Measurements from ENCODE around the gene PPFIBP1.

DNA sequence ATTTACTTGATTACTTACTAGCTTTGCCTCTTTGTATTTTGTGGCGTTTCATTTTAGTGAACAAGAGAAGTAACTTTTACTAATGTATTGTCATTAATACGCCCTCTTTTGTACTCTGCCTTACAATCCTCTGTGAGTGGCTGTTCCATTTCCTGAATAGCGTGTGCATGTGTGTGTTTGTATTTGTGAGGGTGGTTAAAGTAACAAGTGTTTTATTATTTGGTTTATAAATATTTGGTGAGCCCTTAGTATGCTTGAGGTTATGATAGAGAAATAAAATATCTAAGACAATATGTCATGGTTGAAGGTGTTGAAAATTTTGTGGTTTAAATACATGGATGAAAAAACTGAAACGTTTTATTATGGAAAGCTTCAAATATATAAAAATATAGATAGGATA, 100.6 kb downstream of the PPFIBP1 start:
- TF ChIP-seq, protein P1, sequence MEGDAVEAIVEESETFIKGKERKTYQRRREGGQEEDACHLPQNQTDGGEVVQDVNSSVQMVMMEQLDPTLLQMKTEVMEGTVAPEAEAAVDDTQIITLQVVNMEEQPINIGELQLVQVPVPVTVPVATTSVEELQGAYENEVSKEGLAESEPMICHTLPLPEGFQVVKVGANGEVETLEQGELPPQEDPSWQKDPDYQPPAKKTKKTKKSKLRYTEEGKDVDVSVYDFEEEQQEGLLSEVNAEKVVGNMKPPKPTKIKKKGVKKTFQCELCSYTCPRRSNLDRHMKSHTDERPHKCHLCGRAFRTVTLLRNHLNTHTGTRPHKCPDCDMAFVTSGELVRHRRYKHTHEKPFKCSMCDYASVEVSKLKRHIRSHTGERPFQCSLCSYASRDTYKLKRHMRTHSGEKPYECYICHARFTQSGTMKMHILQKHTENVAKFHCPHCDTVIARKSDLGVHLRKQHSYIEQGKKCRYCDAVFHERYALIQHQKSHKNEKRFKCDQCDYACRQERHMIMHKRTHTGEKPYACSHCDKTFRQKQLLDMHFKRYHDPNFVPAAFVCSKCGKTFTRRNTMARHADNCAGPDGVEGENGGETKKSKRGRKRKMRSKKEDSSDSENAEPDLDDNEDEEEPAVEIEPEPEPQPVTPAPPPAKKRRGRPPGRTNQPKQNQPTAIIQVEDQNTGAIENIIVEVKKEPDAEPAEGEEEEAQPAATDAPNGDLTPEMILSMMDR (IDR thresholded peaks at IDR 0.05): no peak
- TF ChIP-seq EZH2 (IDR thresholded peaks at IDR 0.05; ENCODE audit: borderline replicate concordance, insufficient read depth, low read depth, low read length, poor library complexity, severe bottlenecking): no peak
